ENCODE results near the gene PAPLN.
"Not testable (repeated sequence)": the region's sequence is repeated elsewhere in the genome, so short reads cannot be mapped to it uniquely, and the experiment has no call there.

The PAPLN gene

GRCh38 chr14:73237219-73237785 lies at the start of gene PAPLN:
PAPLN (plus strand) TSS chr14:73237506; CDS start chr14:73239779, 2,273 bp downstream.
- DNase-seq: no peak

DNA sequence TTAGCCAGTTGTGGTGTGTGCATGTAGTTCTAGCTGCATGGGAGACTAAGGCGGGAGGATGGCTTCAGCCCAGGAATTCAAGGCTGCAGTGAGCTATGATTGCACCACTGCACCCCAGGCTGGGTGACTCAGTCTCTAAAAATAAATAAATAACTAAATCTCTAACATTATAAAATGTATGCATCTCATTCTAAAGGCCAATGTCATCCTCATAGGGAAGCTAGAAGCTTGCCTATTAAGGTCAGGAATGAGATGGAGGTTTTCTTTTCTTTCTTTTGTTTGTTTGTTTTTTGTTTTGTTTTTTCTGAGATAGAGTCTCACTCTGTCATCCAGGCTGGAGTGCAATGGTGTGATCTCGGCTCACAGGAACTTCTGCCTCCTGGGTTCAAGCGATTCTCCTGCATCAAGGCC lies 48.8 kb upstream of the PAPLN start:
- no peak for DNase-seq

DNA sequence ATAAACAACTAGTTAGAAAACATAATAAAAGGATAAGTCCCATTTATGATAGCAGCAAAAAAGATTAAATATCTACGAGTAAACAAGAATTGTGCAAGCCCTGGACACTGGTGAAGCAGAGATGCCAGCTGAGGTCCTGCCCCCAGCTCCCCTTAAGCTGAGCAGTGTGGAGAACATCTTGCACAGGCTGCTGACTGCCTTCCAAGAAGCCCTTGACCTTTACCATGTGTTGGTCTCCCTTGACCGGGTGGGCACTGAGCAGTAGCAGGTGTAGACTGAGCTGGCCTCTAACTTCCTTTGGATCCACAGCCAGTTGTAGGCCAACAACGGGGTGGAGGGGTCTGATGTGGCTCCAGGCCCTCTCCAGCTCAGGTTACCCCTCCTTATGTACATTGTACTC lies 47.7 kb upstream of the PAPLN start:
- no peak for DNase-seq

DNA sequence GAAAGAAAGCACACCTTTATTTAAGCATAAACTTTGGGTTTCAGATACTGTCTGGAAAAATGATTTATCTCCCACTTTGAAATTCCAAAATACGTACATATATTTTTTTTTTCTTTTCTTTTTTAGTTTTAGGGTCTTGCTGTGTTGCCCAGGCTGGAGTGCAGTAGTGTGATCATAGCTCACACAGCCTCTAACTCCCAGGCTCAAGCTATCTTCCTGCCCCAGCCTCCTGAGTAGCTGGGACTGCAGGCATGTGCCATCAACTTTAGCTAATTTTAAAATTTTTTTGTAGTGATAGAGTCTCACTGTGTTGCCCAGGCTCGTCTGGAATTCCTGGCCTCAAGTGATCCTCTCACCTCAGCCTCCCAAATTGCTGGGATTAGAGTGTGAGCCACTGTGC lies 45.9 kb upstream of the PAPLN start:
- DNase-seq: no peak

GRCh38 chr14:73194306-73194705 lies 43.0 kb upstream of the PAPLN start:
- not testable (repeated sequence) for DNase-seq

GRCh38 chr14:73198253-73198652 lies 39.1 kb upstream of the PAPLN start:
- no peak for DNase-seq

DNA sequence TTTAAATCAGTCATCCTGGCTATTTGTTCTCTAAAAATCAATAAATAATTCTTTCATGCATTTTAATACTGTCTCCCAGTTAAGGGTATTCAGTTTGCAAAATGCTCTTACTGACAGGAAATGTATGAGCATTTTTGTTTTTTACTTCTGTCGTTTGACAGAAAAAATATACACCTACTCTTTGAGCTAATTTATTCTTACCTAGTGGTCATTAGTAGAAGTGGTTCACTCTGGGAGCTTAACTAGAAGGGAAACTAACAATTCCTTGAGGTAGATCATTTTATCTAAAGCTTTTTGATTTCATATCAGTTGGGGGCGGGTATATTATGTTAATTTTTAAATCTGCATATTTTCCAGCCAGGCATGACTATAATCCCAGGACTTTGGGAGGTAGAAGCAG lies 33.8 kb upstream of the PAPLN start:
- DNase-seq: no peak

- no peak for DNase-seq
These were observed 29.7 kb upstream of the PAPLN start for GRCh38 chr14:73207615-73208014.

DNA sequence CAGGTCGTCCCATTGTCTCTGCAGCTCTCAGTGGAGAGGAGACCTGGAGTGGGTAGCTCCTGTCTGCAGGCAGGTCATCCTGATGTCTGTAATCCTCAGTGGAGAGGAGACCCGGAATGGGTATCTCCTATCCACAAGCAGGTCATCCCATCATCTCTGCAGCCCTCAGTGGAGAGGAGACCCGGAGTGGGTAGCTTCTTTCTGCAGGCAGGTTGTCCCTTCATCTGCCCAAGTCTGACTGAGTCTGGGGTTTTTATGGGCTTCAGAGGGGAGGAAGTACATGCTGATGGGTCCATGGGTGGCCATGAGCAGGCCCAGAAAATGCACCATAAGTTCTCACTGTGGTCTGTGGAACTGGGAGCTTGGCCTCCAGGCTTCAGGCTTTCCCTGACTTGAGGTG lies 28.9 kb upstream of the PAPLN start:
- DNase-seq: no peak

- DNase-seq: no peak
These were observed 28.5 kb upstream of the PAPLN start for GRCh38 chr14:73208846-73209245.

- DNase-seq: no peak
These were observed 27.4 kb upstream of the PAPLN start for GRCh38 chr14:73209953-73210352.

- DNase-seq: no peak
These were observed 25.9 kb upstream of the PAPLN start for GRCh38 chr14:73211251-73212040.

- DNase-seq: no peak
These were observed 21.3 kb upstream of the PAPLN start for GRCh38 chr14:73216030-73216429.

DNA sequence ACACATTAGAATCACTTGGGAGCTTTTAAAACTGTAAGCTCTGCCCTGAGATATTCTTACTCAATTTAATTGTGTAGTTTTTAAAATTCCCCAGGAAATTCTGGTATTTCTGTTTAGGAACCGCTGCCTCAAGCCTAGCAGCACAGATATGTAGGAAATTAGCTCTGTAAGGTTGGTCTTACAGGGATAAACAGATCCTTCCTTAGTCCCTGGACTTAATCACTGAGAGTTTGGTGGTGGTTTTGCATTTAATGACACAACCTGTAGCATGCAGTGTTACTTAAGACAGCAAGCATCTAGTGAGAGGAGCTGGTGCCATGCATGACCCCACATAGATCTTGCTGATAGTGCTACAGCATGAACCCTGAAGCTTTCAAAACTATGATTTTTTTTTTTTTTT lies 19.9 kb upstream of the PAPLN start:
- no peak for DNase-seq

DNA sequence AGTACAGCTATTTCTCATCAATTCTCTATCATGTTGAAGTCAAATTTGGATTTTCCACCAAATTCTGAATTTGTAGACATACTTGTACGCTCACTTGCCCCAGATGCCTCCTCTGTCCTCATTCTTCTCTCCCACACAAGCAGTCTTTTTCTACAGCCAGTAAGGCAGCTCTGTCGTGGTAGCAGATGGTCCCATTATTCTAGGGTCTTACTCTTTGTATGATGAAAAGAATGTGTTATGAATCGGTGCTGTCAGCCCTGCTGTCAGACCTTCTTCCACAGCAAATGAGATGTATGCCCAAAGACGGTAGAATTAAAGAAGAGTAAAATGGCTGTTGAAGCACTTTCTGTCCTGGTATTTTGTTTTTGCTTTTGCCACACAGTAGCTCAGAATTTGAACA lies 17.2 kb upstream of the PAPLN start:
- no peak for DNase-seq

- no peak for DNase-seq
These were observed 16.7 kb upstream of the PAPLN start for GRCh38 chr14:73220634-73221033.

DNA sequence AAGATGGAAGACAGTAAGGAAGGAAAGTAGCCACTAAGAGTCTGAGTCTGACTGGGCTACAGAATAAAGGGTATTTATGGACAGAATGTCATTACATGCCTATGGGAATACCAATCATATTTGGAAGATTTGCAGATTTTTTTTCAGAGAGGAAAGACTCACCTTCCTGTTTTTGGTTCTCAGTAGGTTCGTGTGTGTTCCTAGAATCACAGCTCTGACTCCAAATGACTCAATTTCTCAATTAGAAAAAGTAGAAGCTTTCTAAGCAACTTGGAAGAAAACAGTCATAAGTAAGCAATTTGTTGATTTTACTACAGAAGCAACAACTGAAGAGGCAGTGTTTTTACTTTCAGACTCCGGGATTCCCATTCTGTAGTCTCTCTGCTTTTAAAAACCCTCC lies 15.4 kb upstream of the PAPLN start:
- DNase-seq: no peak

DNA sequence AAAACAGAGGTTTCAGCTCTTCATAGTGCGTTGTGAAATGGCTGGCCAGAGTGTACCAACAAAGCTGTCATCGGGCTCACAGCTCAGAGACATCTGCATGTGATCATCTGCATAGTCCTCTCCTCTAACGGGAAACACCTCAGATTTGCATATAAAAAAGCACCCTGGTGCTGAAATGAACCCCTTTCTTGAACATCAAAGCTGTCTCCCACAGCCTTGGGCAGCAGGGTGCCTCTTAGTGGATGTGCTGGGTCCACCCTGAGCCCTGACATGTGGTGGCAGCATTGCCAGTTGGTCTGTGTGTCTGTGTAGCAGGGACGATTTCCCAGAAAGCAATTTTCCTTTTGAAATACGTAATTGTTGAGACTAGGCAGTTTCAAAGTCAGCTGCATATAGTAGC lies 14.3 kb upstream of the PAPLN start:
- no peak for DNase-seq

DNA sequence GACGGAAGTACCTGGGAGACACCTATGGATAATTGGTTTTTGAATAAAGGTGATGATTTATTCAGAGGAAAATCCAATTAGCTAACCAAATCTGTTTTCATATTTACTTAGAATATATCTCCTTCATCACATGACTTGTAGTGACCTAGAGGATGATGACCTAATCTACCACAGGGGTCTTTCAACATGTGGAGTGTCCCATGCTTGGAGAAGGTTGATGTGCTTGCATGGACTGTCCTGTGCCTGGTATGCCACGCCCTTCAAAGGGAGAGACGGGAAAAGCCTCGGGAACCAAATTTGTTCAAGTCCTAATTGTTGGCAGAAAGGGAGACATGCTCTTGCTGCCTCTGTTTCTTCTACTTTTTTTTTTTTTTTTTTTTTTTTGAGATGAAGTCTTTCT lies 11.8 kb upstream of the PAPLN start:
- DNase-seq: no peak

DNA sequence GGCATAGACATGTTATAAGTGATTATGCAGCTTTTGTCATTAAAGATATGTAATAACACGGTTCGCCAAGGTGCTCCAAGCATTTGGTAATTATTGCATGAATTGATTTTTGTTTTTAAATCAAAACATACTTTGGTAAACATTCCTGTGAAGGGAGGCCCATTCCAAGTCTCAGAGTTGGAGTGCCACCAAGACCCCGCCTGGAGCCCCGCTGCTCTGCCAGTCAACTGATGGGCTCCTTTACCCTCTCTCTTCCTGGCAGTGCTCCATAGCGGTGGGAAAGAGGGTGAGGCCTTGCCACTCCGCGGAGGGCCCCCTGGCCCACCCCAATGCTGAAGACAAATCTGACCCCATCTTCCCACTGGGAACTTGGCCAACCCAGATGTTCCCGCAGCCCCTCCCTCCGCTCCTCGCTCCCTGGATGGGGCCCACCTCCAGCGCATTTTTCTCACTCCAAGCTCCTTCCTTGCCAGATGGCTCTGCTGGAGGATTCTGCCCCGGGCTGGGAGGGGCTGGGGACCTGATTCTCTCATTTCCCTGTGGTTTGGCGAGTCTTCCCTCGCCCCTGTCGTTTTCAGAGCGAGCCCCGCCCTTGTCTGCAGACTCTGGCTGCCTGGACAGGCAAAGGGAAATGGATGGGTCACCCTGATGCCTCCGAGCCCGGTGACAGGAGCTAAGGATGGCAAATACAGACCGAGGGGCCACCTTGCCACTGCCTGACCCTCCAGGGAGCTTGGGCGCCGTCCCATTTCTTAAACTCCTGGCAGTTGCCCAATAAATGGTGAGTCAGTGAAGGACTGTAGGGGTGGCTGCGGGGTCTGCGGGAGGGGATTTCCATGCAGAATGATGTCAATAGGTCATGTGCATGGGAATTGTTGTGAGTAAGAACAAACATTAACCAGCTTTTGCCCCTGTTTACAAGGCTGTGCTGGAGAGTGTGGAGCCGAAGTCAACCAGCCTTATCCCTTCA lies 9.2 kb upstream of the PAPLN start:
- no peak for DNase-seq

- no peak for DNase-seq
These were observed 7.3 kb upstream of the PAPLN start for GRCh38 chr14:73230051-73230450.

DNA sequence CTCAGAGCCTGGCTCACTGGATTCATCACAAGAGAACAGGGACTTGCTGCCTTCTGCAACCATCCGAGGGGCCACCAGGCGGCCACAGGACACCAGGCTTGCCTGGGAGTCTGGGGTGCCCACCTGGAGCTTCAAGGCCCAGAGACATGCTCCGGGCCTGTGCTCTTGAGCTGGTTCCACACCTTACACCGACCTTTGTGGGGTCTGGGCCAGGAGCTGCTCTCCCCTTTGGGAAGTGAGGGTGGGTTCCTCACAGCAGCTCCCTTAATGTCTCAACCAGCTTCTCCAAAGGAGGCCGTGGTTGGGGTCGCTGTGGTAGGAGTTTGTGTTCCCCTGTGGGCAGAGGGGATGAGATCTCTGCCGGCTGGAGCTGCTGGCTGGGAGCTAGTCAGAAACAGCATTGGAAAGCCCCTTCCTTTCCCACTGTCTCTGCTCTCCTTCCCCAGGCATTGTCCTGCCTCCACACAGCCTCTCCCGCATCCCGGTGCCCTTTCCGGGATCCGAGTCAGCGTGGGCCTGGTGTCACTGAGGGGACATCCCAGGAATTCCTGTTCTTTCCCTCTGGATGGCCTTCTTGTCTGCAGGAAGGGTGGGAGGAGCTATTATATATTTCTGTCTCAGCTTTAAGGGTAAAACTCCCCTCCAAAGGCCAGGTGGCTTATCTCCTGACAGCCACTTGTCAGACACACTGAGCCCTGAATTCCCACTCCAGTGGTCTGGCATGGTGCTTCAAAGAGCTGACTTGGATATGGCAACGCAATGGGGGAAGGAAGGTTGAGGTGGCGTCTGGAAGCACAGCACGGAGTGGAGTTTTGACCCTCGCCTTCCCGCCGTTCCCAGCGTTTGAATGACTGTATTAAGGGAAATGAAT lies 5.1 kb upstream of the PAPLN start:
- no peak for DNase-seq

- no peak for DNase-seq
These were observed 4.3 kb upstream of the PAPLN start for GRCh38 chr14:73232984-73233383.

Data from AML-193 (cell line).